H1 (cell line): Measurements from ENCODE around the gene KAT14. TPM values are rescaled to one million over a fixed set of nuclear protein-coding genes. Genes with fewer than 3 reads are reported as not detected.

Experiments used
- CTCF ChIA-PET: fragments of 300-600 bp; sonication (Branson Sonifier 250); formaldehyde crosslinking; loops from one replicate; lab custom pipeline; 2021; ENCODE audit not compliant: partially characterized antibody; lab: Charles Lee
- POLR2A ChIA-PET: fragments of 300-600 bp; sonication (Branson Sonifier 250); formaldehyde crosslinking; loops from one replicate; lab custom pipeline; 2021; ENCODE audit warnings: inconsistent platforms; ENCODE audit not compliant: partially characterized antibody; lab: Charles Lee
- DNase-seq, 2 experiments: peaks; one replicate each; pipeline versions ENCODE4 v3.0.0 to v3.0.0-alpha.2; 2010 to 2022; ENCODE audit warnings: low spot score in 2 of 2, low read depth in 1 of 2, mixed read lengths in 1 of 2
- FAIRE-seq: peaks from 2 replicates; lab custom pipeline; 2011; peaks lifted over from hg19 to GRCh38; lab: Jason Lieb, UNC
- H2AFZ ChIP-seq: 2 replicates; pipeline ENCODE4 v1.8.1; 2012; ENCODE audit warnings: low read length, inconsistent platforms
- H2AK5ac ChIP-seq: 2 replicates; pipeline ENCODE4 v1.6.1; 2013; ENCODE audit warnings: low read depth, low read length
- H2BK120ac ChIP-seq: replicated peaks from 2 replicates; pipeline ENCODE3; 2013; ENCODE audit warnings: low read depth, low read length, inconsistent platforms
- H2BK12ac ChIP-seq: 2 replicates; pipeline ENCODE4 v1.6.1; 2013; ENCODE audit warnings: low read depth, low read length
- H2BK15ac ChIP-seq: 2 replicates; pipeline ENCODE4 v1.6.1; 2013; ENCODE audit warnings: low read length
- H2BK20ac ChIP-seq: 2 replicates; pipeline ENCODE4 v1.6.1; 2013; ENCODE audit warnings: low read length
- H2BK5ac ChIP-seq: 2 replicates; pipeline ENCODE4 v1.6.1; 2013; ENCODE audit warnings: low read depth, low read length
- H3K14ac ChIP-seq: 2 replicates; pipeline ENCODE4 v1.6.1; 2013; ENCODE audit warnings: inconsistent platforms; ENCODE audit not compliant: insufficient read length
- H3K18ac ChIP-seq: 2 replicates; pipeline ENCODE4 v1.6.1; 2013; ENCODE audit warnings: low read length; ENCODE audit errors: extremely low read depth
- H3K23ac ChIP-seq: 2 replicates; pipeline ENCODE4 v1.6.1; 2013; ENCODE audit warnings: inconsistent platforms; ENCODE audit not compliant: insufficient read length
- H3K23me2 ChIP-seq: 2 replicates; pipeline ENCODE4 v1.6.1; 2013; ENCODE audit warnings: low read depth, low read length
- H3K27ac ChIP-seq: 2 replicates; pipeline ENCODE4 v1.6.1; 2011; ENCODE audit warnings: low read depth, low read length, inconsistent platforms
- H3K27me3 ChIP-seq, 4 experiments: replicated peaks in 1 of 4; 1 replicate in 1 of 4; 2 replicates in 3 of 4; pipeline versions ENCODE4 v1.6.1 to v1.8.1; 2011 to 2013; ENCODE audit warnings: low read length in 3 of 4, mild to moderate bottlenecking in 3 of 4, inconsistent platforms in 2 of 4, mixed read lengths in 2 of 4, moderate library complexity in 1 of 4; ENCODE audit not compliant: control insufficient read depth in 3 of 4, insufficient read depth in 3 of 4; ENCODE audit errors: extremely low read depth in 1 of 4
- H3K36me3 ChIP-seq, 4 experiments: 2 replicates each; pipeline versions ENCODE4 v1.6.1 to v1.8.1; 2011 to 2013; ENCODE audit warnings: mild to moderate bottlenecking in 4 of 4, low read length in 3 of 4, moderate library complexity in 2 of 4, control low read depth in 1 of 4, inconsistent platforms in 1 of 4; ENCODE audit not compliant: insufficient read depth in 4 of 4, control insufficient read depth in 2 of 4
- H3K4ac ChIP-seq: replicated peaks from 2 replicates; pipeline ENCODE3; 2013; ENCODE audit warnings: low read length, low read depth, mixed read lengths, inconsistent platforms; ENCODE audit not compliant: insufficient read length
- H3K4me1 ChIP-seq, 4 experiments: replicated peaks in 1 of 4; 1 replicate in 1 of 4; 2 replicates in 3 of 4; pipeline versions ENCODE4 v1.6.1 to v1.8.1; 2011 to 2013; ENCODE audit warnings: low read length in 3 of 4, inconsistent platforms in 2 of 4, mixed read lengths in 1 of 4; ENCODE audit not compliant: insufficient read depth in 4 of 4, control insufficient read depth in 3 of 4
- H3K4me2 ChIP-seq, 2 experiments: 2 replicates each; pipeline versions ENCODE4 v1.6.1 to v1.8.1; 2011 to 2013; ENCODE audit warnings: low read depth in 2 of 2, low read length in 2 of 2, control low read depth in 1 of 2, inconsistent platforms in 1 of 2, mild to moderate bottlenecking in 1 of 2; ENCODE audit not compliant: insufficient read depth in 1 of 2
- H3K4me3 ChIP-seq, 4 experiments: fragments of 200-600, 300-600 bp in 1 of 4; sonication (generic), shearing (Covaris generic), sonication (Bioruptor Twin) in 1 of 4; 2 replicates each; pipeline versions ENCODE4 v1.5.1 to v1.8.1; 2011 to 2016; ENCODE audit warnings: low read length in 4 of 4, low read depth in 3 of 4, control low read depth in 2 of 4, inconsistent platforms in 2 of 4, mild to moderate bottlenecking in 2 of 4, mixed read lengths in 1 of 4, moderate library complexity in 1 of 4; ENCODE audit not compliant: insufficient read depth in 2 of 4; ENCODE audit errors: extremely low read depth in 1 of 4
- H3K56ac ChIP-seq: replicated peaks from 2 replicates; pipeline ENCODE3; 2013; ENCODE audit warnings: low read depth, mild to moderate bottlenecking, mixed read lengths, low read length, inconsistent platforms; ENCODE audit not compliant: insufficient read length
- H3K79me1 ChIP-seq: 2 replicates; pipeline ENCODE4 v1.6.1; 2013; ENCODE audit warnings: low read depth, low read length, control low read depth
- H3K79me2 ChIP-seq, 2 experiments: 2 replicates each; pipeline versions ENCODE4 v1.6.1 to v1.8.1; 2012 to 2013; ENCODE audit warnings: low read length in 2 of 2, mild to moderate bottlenecking in 2 of 2, inconsistent platforms in 1 of 2; ENCODE audit not compliant: insufficient read depth in 2 of 2, control insufficient read depth in 1 of 2
- H3K9ac ChIP-seq, 4 experiments: replicated peaks in 1 of 4; 1 replicate in 1 of 4; 2 replicates in 3 of 4; pipeline versions ENCODE4 v1.6.1 to v1.8.1; 2011 to 2013; ENCODE audit warnings: low read depth in 3 of 4, low read length in 3 of 4, control low read depth in 2 of 4, mild to moderate bottlenecking in 2 of 4, moderate library complexity in 2 of 4, inconsistent platforms in 1 of 4; ENCODE audit errors: extremely low read depth in 1 of 4
- H3K9me3 ChIP-seq, 2 experiments: 2 replicates each; pipeline versions ENCODE4 v1.6.1 to v1.8.1; 2012 to 2013; ENCODE audit warnings: mild to moderate bottlenecking in 2 of 2, moderate library complexity in 2 of 2, control low read depth in 1 of 2, inconsistent platforms in 1 of 2, low read depth in 1 of 2, low read length in 1 of 2, mixed read lengths in 1 of 2; ENCODE audit not compliant: insufficient read depth in 2 of 2
- H4K20me1 ChIP-seq, 2 experiments: replicated peaks in 1 of 2; 2 replicates each; pipeline versions ENCODE3 to v1.8.1; 2011 to 2013; ENCODE audit warnings: inconsistent platforms in 2 of 2, low read length in 2 of 2, mild to moderate bottlenecking in 1 of 2; ENCODE audit not compliant: insufficient read depth in 2 of 2, control insufficient read depth in 1 of 2
- H4K5ac ChIP-seq: 2 replicates; pipeline ENCODE4 v1.6.1; 2013; ENCODE audit warnings: low read length, low read depth, mixed read lengths, inconsistent platforms; ENCODE audit not compliant: insufficient read length
- H4K8ac ChIP-seq: 2 replicates; pipeline ENCODE4 v1.8.0; 2013; ENCODE audit warnings: mild to moderate bottlenecking, moderate library complexity, low read length, inconsistent platforms; ENCODE audit not compliant: insufficient read depth; ENCODE audit errors: extremely low read depth
- H4K91ac ChIP-seq: replicated peaks from 2 replicates; pipeline ENCODE3; 2013; ENCODE audit warnings: low read length, mixed read lengths, inconsistent platforms; ENCODE audit not compliant: insufficient read length
- ATF2 ChIP-seq: IDR thresholded peaks from 2 replicates; pipeline ENCODE4 v1.6.1; 2012; ENCODE audit warnings: low read length, inconsistent platforms
- CHD1 ChIP-seq: IDR thresholded peaks from 2 replicates; pipeline ENCODE4 v1.6.1; 2012; ENCODE audit warnings: low read depth, low read length, improper control_type of control experiment
- EP300 ChIP-seq, 2 experiments: IDR thresholded peaks; 1 replicate in 1 of 2; 2 replicates in 1 of 2; pipeline ENCODE4 v1.6.1; 2011 to 2012; ENCODE audit warnings: low read depth in 2 of 2, low read length in 2 of 2, mild to moderate bottlenecking in 2 of 2, borderline replicate concordance in 1 of 2, inconsistent platforms in 1 of 2, moderate library complexity in 1 of 2
- GABPA ChIP-seq: IDR thresholded peaks from 2 replicates; pipeline ENCODE4 v1.6.1; 2011; ENCODE audit warnings: mild to moderate bottlenecking, low read length, moderate library complexity, borderline replicate concordance; ENCODE audit not compliant: insufficient read depth
- HDAC2 ChIP-seq, 2 experiments: fragments of 300-600 bp in 1 of 2; sonication (generic) in 1 of 2; IDR thresholded peaks; 2 replicates each; pipeline ENCODE4 v1.6.1; 2011 to 2012; ENCODE audit warnings: low read depth in 2 of 2, low read length in 2 of 2, mild to moderate bottlenecking in 2 of 2, moderate library complexity in 2 of 2, borderline replicate concordance in 1 of 2, inconsistent platforms in 1 of 2
- KDM4A ChIP-seq: IDR thresholded peaks from one replicate; pipeline ENCODE4 v1.7.1; 2012; ENCODE audit warnings: low read depth, mild to moderate bottlenecking, moderate library complexity, low read length, inconsistent platforms; ENCODE audit not compliant: severe bottlenecking
- NANOG ChIP-seq: IDR thresholded peaks from 2 replicates; pipeline ENCODE4 v1.6.1; 2011; ENCODE audit warnings: low read length, low read depth, mild to moderate bottlenecking, inconsistent platforms; ENCODE audit not compliant: insufficient read depth, poor library complexity, severe bottlenecking
- RAD21 ChIP-seq, 2 experiments: IDR thresholded peaks in 1 of 2; conservative IDR thresholded peaks in 1 of 2; 2 replicates each; pipeline ENCODE4 v1.6.1; 2011; ENCODE audit warnings: low read depth in 2 of 2, low read length in 2 of 2, improper control_type of control experiment in 1 of 2, inconsistent platforms in 1 of 2, mild to moderate bottlenecking in 1 of 2, moderate library complexity in 1 of 2
- SRF ChIP-seq: IDR thresholded peaks from 2 replicates; pipeline ENCODE4 v1.6.1; 2011; ENCODE audit warnings: mild to moderate bottlenecking, low read depth, low read length, moderate library complexity
- TBP ChIP-seq: IDR thresholded peaks from 2 replicates; pipeline ENCODE4 v1.6.1; 2011; ENCODE audit warnings: low read depth, low read length, improper control_type of control experiment
- WGBS, 2 experiments: shearing (Covaris generic) in 1 of 2; methylation state at CpG; one replicate each; pipeline versions ENCODE4 v1.1.6 to v1.1.7; 2013 to 2015; ENCODE audit warnings: low lambda C conversion rate in 2 of 2, mixed read lengths in 2 of 2, inconsistent platforms in 1 of 2, low coverage in 1 of 2, missing lambda C conversion rate in 1 of 2; ENCODE audit not compliant: insufficient replicate concordance in 2 of 2, insufficient coverage in 1 of 2, insufficient read length in 1 of 2; ENCODE audit errors: extremely low coverage in 1 of 2, missing lambda C conversion rate in 1 of 2; 5-methylcytosine and 5-hydroxymethylcytosine counted together
- polyA plus RNA-seq, 7 experiments: library from polyadenylated mRNA; depleted of rRNA in 3 of 7; stranded (reverse) in 5 of 7; unstranded in 2 of 7; fragments of >200 nt in 5 of 7; fragments of 200-250 nt in 2 of 7; gene quantifications; 1 replicate in 5 of 7; 2 replicates in 1 of 7; 4 replicates in 1 of 7; pipeline versions ENCODE4 v1.2.1 to v1.2.3, GENCODE V29; 2011 to 2013; ENCODE audit warnings: missing spikeins in 2 of 7, mixed read lengths in 2 of 7
- total RNA-seq: library from RNA; stranded (reverse); fragmentation: NEBNext Ultra II Directional; extraction: Animal tissue kit (Norgen Biotek cat#: 25700); gene quantifications from 2 replicates; pipeline ENCODE4 v1.2.1, GENCODE V29; 2021

Gene KAT14
- total and polyA plus RNA-seq, 2 of the 8 experiments (the other 6 are each of a cell fraction or from before 2014, with no cell fraction given): 17.3 to 29.3 TPM

DNA sequence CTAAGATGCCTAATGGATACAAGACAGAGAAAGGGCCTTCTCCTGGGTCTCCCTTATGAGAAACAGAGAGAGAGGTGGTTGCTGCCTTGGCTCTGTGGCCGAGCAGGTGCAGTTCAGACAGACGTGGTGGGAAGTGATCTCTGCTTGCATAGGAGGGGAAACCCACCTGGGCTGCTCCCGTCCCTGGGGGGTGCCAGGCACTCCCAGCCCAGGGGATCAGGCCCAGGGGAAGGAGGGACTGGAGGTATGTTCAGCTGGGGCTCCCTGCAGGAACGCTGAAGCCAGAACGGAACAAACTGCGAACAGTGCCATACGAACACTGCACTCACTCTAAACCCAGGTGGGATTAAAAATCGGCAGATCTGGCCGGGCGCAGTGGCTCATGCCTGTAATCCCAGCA is 44.3 kb upstream of the KAT14 start:
- ChIA-PET POLR2A (interaction anchor here (0.8 kb wide), 1 partner anchor 39 kb away, joined by 3 read pairs; no protein-coding TSS in a partner anchor), CTCF (no interaction called here)
- H3K56ac ChIP-seq: no peak overlapping the region
- no peak overlapping the region for H3K14ac ChIP-seq
- DNase-seq: peak in 1 of 2 experiments; percentile 44
- 0 out of 7 replicates have a peak, but pooled peaks cover 0 to 2% (median 0%) of the 10 kb centered on the region in 4 experiments for H3K27me3 ChIP-seq
- H2AK5ac ChIP-seq: no peak overlapping the region
- no peak overlapping the region for H2BK20ac ChIP-seq
- H3K9me3 ChIP-seq: no peaks in the 10 kb centered on the region
- H2BK12ac ChIP-seq: no peak overlapping the region
- H4K20me1 ChIP-seq: no peaks in the 10 kb centered on the region
- H3K4me2 ChIP-seq: no peak overlapping the region
- peak overlapping the region; percentile 59; the same call in 1 of the 2 replicates for H4K8ac ChIP-seq
- H3K79me2 ChIP-seq: no peaks in the 10 kb centered on the region
- H2BK15ac ChIP-seq: no peak overlapping the region
- no peak overlapping the region for H3K18ac ChIP-seq
- WGBS, 2 experiments: 92% methylated on average over 10 of the region's 10 CpGs; no CpG with 5 or more reads in 1 of the 2 experiments
- no peak overlapping the region for H2BK5ac ChIP-seq
- H2AFZ ChIP-seq: peak overlapping the region; percentile 66; the same call in 1 of the 2 replicates
- no peak overlapping the region for H3K23ac ChIP-seq
- H3K4me1 ChIP-seq: peaks cover 0 to 2% (median 0%) of the 10 kb centered on the region in 4 experiments; a peak in 1 of 7 replicates
- no peak overlapping the region for H2BK120ac ChIP-seq
- no peaks in the 10 kb centered on the region for H3K36me3 ChIP-seq
- no peak overlapping the region for H3K27ac ChIP-seq
- no peak overlapping the region for H3K4me3 ChIP-seq
- no peak overlapping the region for H3K9ac ChIP-seq
- FAIRE-seq: no peak
- no peak overlapping the region for H4K5ac ChIP-seq
- no peaks in the 10 kb centered on the region for H3K79me1 ChIP-seq
- H3K4ac ChIP-seq: no peak overlapping the region
- no peak overlapping the region for H4K91ac ChIP-seq
- no peaks in the 10 kb centered on the region for H3K23me2 ChIP-seq
- TF ChIP-seq CHD1 (no peak), HDAC2 (IDR thresholded peaks at IDR 0.05; ENCODE audit: borderline replicate concordance in 1 of 2, low read depth in 2 of 2, low read length in 2 of 2) (no peak), NANOG (no peak), RAD21 (IDR thresholded peaks at IDR 0.05 in 1 of 2, conservative IDR thresholded peaks at IDR 0.05 in 1 of 2; ENCODE audit: low read depth in 2 of 2, low read length in 2 of 2) (no peak), ATF2 (no peak), GABPA (no peak), KDM4A (no peak), EP300 (IDR thresholded peaks at IDR 0.05; ENCODE audit: borderline replicate concordance in 1 of 2, low read depth in 2 of 2, low read length in 2 of 2) (no peak), SRF (no peak), TBP (no peak)
